PC-3 (cell line): Measurements from ENCODE around the gene ESPNL. TPM values are rescaled to one million over a fixed set of nuclear protein-coding genes. Genes with fewer than 3 reads are reported as not detected.

Experiments
- ATAC-seq: fragments of 200-7000 bp; cut with Tn5 transposase; 2 replicates; pipeline ENCODE4 v1.9.1; 2020; ENCODE audit warnings: mild to moderate bottlenecking, moderate library complexity
- BruUV-seq: library from RNA; stranded (reverse); fragments of 400-500 nt; replicated peaks from 2 replicates; lab custom pipeline; 2021; lab: Mats Ljungman, UMichigan
- CTCF ChIA-PET: fragments of 300-600 bp; sonication (Branson Sonifier 250); formaldehyde crosslinking; loops from one replicate; lab custom pipeline; 2022; ENCODE audit warnings: antibody characterized with exemption; lab: Charles Lee
- POLR2A ChIA-PET: fragments of 300-600 bp; sonication (Branson Sonifier 250); formaldehyde crosslinking; loops from one replicate; lab custom pipeline; 2022; ENCODE audit warnings: antibody characterized with exemption; ENCODE audit not compliant: unreplicated experiment; lab: Charles Lee
- DNase-seq: peaks from one replicate; pipeline ENCODE4 v3.0.0-alpha.2; 2015
- H2AFZ ChIP-seq: fragments of 300-600 bp; sonication (generic); 2 replicates; pipeline ENCODE4 v1.6.0; 2016; ENCODE audit warnings: antibody characterized with exemption, low read length
- H3F3A ChIP-seq: fragments of 300-600 bp; sonication (generic); one replicate; pipeline ENCODE4 v1.6.0; 2017; ENCODE audit warnings: antibody characterized with exemption, low read length, control low read depth, mild to moderate bottlenecking; ENCODE audit not compliant: unreplicated experiment
- H3K27ac ChIP-seq: fragments of 300-600 bp; sonication (generic); 2 replicates; pipeline ENCODE4 v1.5.1; 2016; ENCODE audit warnings: mild to moderate bottlenecking, low read length
- H3K27me3 ChIP-seq: fragments of 300-600 bp; sonication (generic); 2 replicates; pipeline ENCODE4 v1.6.1; 2016; ENCODE audit warnings: low read length, mixed read lengths
- H3K36me3 ChIP-seq: fragments of 300-600 bp; sonication (generic); 2 replicates; pipeline ENCODE4 v1.6.1; 2016; ENCODE audit warnings: low read depth, mixed run types, low read length, mixed read lengths
- H3K4me1 ChIP-seq: fragments of 300-600 bp; sonication (generic); 2 replicates; pipeline ENCODE4 v1.5.1; 2016; ENCODE audit warnings: low read length; ENCODE audit not compliant: insufficient read depth
- H3K4me2 ChIP-seq: fragments of 300-600 bp; sonication (generic); 2 replicates; pipeline ENCODE4 v1.6.0; 2016; ENCODE audit warnings: low read length
- H3K4me3 ChIP-seq: fragments of 300-600 bp; sonication (generic); 2 replicates; pipeline ENCODE4 v1.5.1; 2016; ENCODE audit warnings: mild to moderate bottlenecking, low read length, mixed read lengths
- H3K79me2 ChIP-seq: fragments of 300-600 bp; sonication (generic); 2 replicates; pipeline ENCODE4 v1.6.1; 2017; ENCODE audit warnings: low read length, mixed read lengths
- H3K9ac ChIP-seq: fragments of 300-600 bp; sonication (generic); 2 replicates; pipeline ENCODE4 v1.6.0; 2016; ENCODE audit warnings: mild to moderate bottlenecking, low read length
- H3K9me2 ChIP-seq: fragments of 300-600 bp; sonication (generic); replicated peaks from 2 replicates; pipeline ENCODE4 v1.6.1; 2016; ENCODE audit warnings: mixed run types, low read length, mixed read lengths
- H3K9me3 ChIP-seq: fragments of 300-600 bp; sonication (generic); 2 replicates; pipeline ENCODE4 v1.6.1; 2016; ENCODE audit warnings: low read length, mixed read lengths
- H4K20me1 ChIP-seq: fragments of 300-600 bp; sonication (generic); 2 replicates; pipeline ENCODE4 v1.6.1; 2016; ENCODE audit warnings: low read length, mixed read lengths
- CTCF ChIP-seq: fragments of 300-600 bp; sonication (generic); conservative IDR thresholded peaks from 2 replicates; pipeline ENCODE4 v1.5.1; 2017; ENCODE audit warnings: antibody characterized with exemption, low read depth, mild to moderate bottlenecking, low read length
- EZH2 ChIP-seq: fragments of 300-600 bp; sonication (generic); IDR thresholded peaks from one replicate; pipeline ENCODE4 v1.6.1; 2017; ENCODE audit warnings: antibody characterized with exemption, mild to moderate bottlenecking, low read length; ENCODE audit not compliant: unreplicated experiment
- EZH2phosphoT487 ChIP-seq: fragments of 300-600 bp; sonication (generic); IDR thresholded peaks from 2 replicates; pipeline ENCODE4 v1.6.1; 2018; ENCODE audit warnings: mild to moderate bottlenecking, antibody characterized with exemption, low read length, borderline replicate concordance
- intact Hi-C: fragments of 100-400 bp; cut with micrococcal nuclease; formaldehyde crosslinking; loops from 2 replicates; pipeline ENCODE4 v1.9.0; 2023
- total RNA-seq: library from RNA; depleted of rRNA; stranded (reverse); fragments of >200 nt; gene quantifications from 2 replicates; pipeline ENCODE4 v1.2.3, GENCODE V29; 2014

Gene ESPNL
- total RNA-seq, 1 experiment from 2014 or later: not detected

- H3K36me3 ChIP-seq: no peaks in the 10 kb centered on the region
- H2AFZ ChIP-seq: no peak overlapping the region
- BruUV-seq: no TSS peak
- ChIA-PET CTCF (no interaction called here), POLR2A (no interaction called here)
- H3K27ac ChIP-seq: no peak overlapping the region
- H3K27me3 ChIP-seq: no peaks in the 10 kb centered on the region
- H3K9me2 ChIP-seq: no peaks in the 10 kb centered on the region
- no peaks in the 10 kb centered on the region for H3F3A ChIP-seq
- DNase-seq: no peak
- H3K4me2 ChIP-seq: no peak overlapping the region
- H3K79me2 ChIP-seq: no peaks in the 10 kb centered on the region
- H3K4me3 ChIP-seq: no peak overlapping the region
- H3K4me1 ChIP-seq: peaks cover 10% of the 10 kb centered on the region
- no peak for ATAC-seq
- no peak for TF ChIP-seq EZH2
- no peak for TF ChIP-seq EZH2phosphoT487
- no peak for TF ChIP-seq CTCF
- no peaks in the 10 kb centered on the region for H4K20me1 ChIP-seq
- H3K9me3 ChIP-seq: no peaks in the 10 kb centered on the region
- intact Hi-C loops: no loop called here
- no peak overlapping the region for H3K9ac ChIP-seq
Measured at GRCh38 chr2:238103465-238104225, 3.5 kb downstream of the ESPNL start.

- no peak overlapping the region for H2AFZ ChIP-seq
- H3K27me3 ChIP-seq: no peaks in the 10 kb centered on the region
- H3K36me3 ChIP-seq: no peaks in the 10 kb centered on the region
- H3F3A ChIP-seq: no peaks in the 10 kb centered on the region
- TF ChIP-seq EZH2phosphoT487 (no peak), EZH2 (no peak), CTCF (no peak)
- no TSS peak for BruUV-seq
- peaks cover 4% of the 10 kb centered on the region; the same call in 1 of the 2 replicates for H3K4me1 ChIP-seq
- no peak overlapping the region for H3K4me2 ChIP-seq
- H3K79me2 ChIP-seq: no peaks in the 10 kb centered on the region
- intact Hi-C loops: no loop called here
- ChIA-PET CTCF (no interaction called here), POLR2A (no interaction called here)
- H3K9me2 ChIP-seq: no peaks in the 10 kb centered on the region
- H3K27ac ChIP-seq: no peak overlapping the region
- no peak overlapping the region for H3K4me3 ChIP-seq
- H3K9ac ChIP-seq: no peak overlapping the region
- no peaks in the 10 kb centered on the region for H3K9me3 ChIP-seq
- DNase-seq (no peak), ATAC-seq (no peak)
- no peaks in the 10 kb centered on the region for H4K20me1 ChIP-seq
Measured at GRCh38 chr2:238104226-238104690, 4.1 kb downstream of the ESPNL start.

DNA sequence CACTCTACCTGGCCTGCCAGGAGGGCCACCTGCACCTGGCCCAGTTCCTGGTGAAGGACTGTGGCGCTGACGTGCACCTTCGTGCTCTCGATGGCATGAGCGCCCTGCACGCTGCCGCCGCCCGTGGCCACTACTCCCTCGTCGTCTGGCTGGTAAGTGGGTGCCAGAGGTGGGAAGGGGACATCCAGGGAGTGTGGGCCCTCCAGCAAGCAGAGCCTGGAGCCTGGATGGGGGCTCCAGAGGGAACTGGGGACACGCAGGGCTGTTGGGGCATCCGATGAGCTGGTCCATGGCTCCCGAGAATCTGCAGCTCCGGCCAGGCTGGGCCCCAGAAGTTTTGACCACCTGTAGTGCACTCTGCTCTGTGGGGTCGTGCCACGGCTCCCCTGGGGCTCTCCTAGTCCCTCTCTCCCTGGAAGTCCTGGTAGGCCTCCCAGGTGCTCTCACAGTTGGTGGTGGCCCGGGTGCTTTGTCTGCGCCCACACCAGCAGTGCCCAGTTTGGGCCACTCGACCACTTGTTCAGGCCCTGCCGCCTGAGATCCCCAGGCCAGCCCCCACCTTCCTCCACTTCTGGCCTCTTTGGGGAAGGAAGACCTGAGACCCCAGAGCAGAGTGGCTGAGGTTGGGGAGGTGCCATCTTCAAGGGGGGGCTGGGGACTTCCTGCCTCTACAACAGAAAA is 4.7 kb downstream of the ESPNL start:
- DNase-seq (no peak), ATAC-seq (no peak)
- H3K36me3 ChIP-seq: no peaks in the 10 kb centered on the region
- no peak overlapping the region for H3K4me2 ChIP-seq
- H3K4me1 ChIP-seq: no peaks in the 10 kb centered on the region
- POLR2A ChIA-PET: no interaction called here
- no TSS peak for BruUV-seq
- H3K9me3 ChIP-seq: no peaks in the 10 kb centered on the region
- H3K79me2 ChIP-seq: no peaks in the 10 kb centered on the region
- H3K27me3 ChIP-seq: no peaks in the 10 kb centered on the region
- intact Hi-C loops: no loop called here
- no peak for TF ChIP-seq EZH2
- no peak for TF ChIP-seq CTCF
- TF ChIP-seq EZH2phosphoT487: no peak
- no peak overlapping the region for H3K27ac ChIP-seq
- H4K20me1 ChIP-seq: no peaks in the 10 kb centered on the region
- H2AFZ ChIP-seq: no peak overlapping the region
- CTCF ChIA-PET: no interaction called here
- no peak overlapping the region for H3K4me3 ChIP-seq
- no peak overlapping the region for H3K9ac ChIP-seq
- H3F3A ChIP-seq: no peaks in the 10 kb centered on the region
- H3K9me2 ChIP-seq: no peaks in the 10 kb centered on the region
